Peyer's patch (tissue), 4 donors: ENCODE measurements around the gene ADAMTSL3.

Experiments used
- POLR2A ChIP-seq, 2 donors: fragments of 450-650 bp; IDR thresholded peaks; one replicate each; pipeline ENCODE4 v1.5.1; 2017; ENCODE audit warnings: antibody characterized with exemption in 2 of 2, mild to moderate bottlenecking in 2 of 2, moderate library complexity in 2 of 2
- TF ChIP-seq, protein P1 (sequence below), 6 experiments: fragments of 450-650 bp in 4 of 6; fragments of 200-600 bp in 2 of 6; sonication (generic) in 1 of 6; IDR thresholded peaks; one replicate each; pipeline ENCODE4 v1.5.1; 2017 to 2019; ENCODE audit warnings: antibody characterized with exemption in 6 of 6, mild to moderate bottlenecking in 3 of 6, moderate library complexity in 1 of 6

DNA sequence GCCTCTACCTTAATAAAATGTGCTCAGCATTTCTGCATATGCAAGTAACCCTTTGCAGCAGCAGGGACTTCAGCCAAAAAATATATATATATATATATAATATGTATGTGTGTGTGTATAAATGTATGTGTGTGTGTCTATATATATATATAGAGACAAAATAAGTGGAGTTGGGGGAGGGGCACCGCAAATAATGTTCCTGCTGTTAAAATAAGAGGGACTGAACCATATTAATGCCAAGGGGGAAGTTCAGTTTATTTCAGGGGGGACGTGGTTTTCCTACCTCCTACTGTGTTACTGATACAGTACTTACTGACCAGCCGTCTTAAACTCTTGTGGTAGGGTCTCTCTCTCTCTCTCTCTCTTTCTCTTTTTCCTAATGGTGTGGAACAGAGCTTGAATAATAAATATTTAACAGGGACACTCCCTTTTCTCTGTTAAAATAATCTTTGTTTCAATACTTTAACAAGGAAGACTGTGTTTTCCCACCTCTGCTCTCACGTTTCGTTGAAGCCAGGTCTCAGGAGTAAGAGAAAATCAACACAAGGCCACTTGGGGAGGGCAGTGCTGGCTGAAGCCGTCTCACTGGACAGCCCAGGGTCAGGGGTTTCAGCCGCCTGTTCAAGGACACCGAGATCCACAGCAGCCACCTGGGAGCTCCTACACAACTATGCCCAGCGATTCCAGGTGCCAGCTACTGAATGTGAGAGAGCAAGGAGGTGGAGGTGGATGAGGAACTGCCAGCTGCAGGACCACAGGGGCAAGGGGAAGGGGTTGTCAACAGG, 42.8 kb upstream of the ADAMTSL3 start:
- TF ChIP-seq, protein P1, sequence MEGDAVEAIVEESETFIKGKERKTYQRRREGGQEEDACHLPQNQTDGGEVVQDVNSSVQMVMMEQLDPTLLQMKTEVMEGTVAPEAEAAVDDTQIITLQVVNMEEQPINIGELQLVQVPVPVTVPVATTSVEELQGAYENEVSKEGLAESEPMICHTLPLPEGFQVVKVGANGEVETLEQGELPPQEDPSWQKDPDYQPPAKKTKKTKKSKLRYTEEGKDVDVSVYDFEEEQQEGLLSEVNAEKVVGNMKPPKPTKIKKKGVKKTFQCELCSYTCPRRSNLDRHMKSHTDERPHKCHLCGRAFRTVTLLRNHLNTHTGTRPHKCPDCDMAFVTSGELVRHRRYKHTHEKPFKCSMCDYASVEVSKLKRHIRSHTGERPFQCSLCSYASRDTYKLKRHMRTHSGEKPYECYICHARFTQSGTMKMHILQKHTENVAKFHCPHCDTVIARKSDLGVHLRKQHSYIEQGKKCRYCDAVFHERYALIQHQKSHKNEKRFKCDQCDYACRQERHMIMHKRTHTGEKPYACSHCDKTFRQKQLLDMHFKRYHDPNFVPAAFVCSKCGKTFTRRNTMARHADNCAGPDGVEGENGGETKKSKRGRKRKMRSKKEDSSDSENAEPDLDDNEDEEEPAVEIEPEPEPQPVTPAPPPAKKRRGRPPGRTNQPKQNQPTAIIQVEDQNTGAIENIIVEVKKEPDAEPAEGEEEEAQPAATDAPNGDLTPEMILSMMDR (IDR thresholded peaks at IDR 0.05), result no peak
- no peak for TF ChIP-seq POLR2A (IDR thresholded peaks at IDR 0.05)
